ENCODE results near the gene XRCC2.

GRCh38 chr7:152683297-152683696 is 7.4 kb upstream of the XRCC2 start:
- TF ChIP-seq CTCF (conservative IDR thresholded peaks at IDR 0.05; ENCODE audit: low read depth, low read length) (no peak), NFE2L2 (IDR thresholded peaks at IDR 0.05; ENCODE audit: low read depth, low read length) (no peak), POLR2A (IDR thresholded peaks at IDR 0.05; ENCODE audit: low read depth, low read length) (no peak)

All from IMR-90 (cell line).